Kidney capillary endothelial cell (primary cell): ENCODE data around the gene TMEM86A.

ENCODE experiments used
- DNase-seq: peaks from one replicate; pipeline ENCODE4 v3.0.0-alpha.2; 2018; ENCODE audit warnings: low spot score

Gene TMEM86A

GRCh38 chr11:18700375-18700774, 1.8 kb downstream of the TMEM86A start:
- no peak for DNase-seq

GRCh38 chr11:18700872-18701271, 2.3 kb downstream of the TMEM86A start:
- no peak for DNase-seq

GRCh38 chr11:18701614-18702216, 3.1 kb downstream of the TMEM86A start:
- no peak for DNase-seq

- no peak for DNase-seq
Measured at GRCh38 chr11:18703001-18703763, 4.6 kb downstream of the TMEM86A start.

GRCh38 chr11:18704045-18704645, 5.6 kb downstream of the TMEM86A start:
- DNase-seq = no peak

GRCh38 chr11:18704698-18705097, 6.1 kb downstream of the TMEM86A start:
- no peak for DNase-seq

GRCh38 chr11:18705651-18706281, 7.2 kb downstream of the TMEM86A start:
- DNase-seq = no peak

GRCh38 chr11:18706330-18707243, 8.0 kb downstream of the TMEM86A start:
- DNase-seq = peak; percentile 47

- DNase-seq = no peak
Measured at GRCh38 chr11:18707811-18708340, 9.3 kb downstream of the TMEM86A start.

- no peak for DNase-seq
Measured at GRCh38 chr11:18709414-18709813, 10.8 kb downstream of the TMEM86A start.

- DNase-seq = no peak
Measured at GRCh38 chr11:18710545-18710944, 12.0 kb downstream of the TMEM86A start.

GRCh38 chr11:18713646-18714442, 15.3 kb downstream of the TMEM86A start:
- DNase-seq = no peak

- no peak for DNase-seq
Measured at GRCh38 chr11:18714443-18714780, 15.8 kb downstream of the TMEM86A start.

- no peak for DNase-seq
Measured at GRCh38 chr11:18715476-18715875, 16.9 kb downstream of the TMEM86A start.

- DNase-seq = no peak
Measured at GRCh38 chr11:18720091-18720807, 21.7 kb downstream of the TMEM86A start.

- peak; percentile 49 for DNase-seq
Measured at GRCh38 chr11:18720808-18721560, 22.4 kb downstream of the TMEM86A start.

- peak; percentile 46 for DNase-seq
Measured at GRCh38 chr11:18721561-18722292, 23.1 kb downstream of the TMEM86A start.

GRCh38 chr11:18722293-18722637, 23.7 kb downstream of the TMEM86A start:
- no peak for DNase-seq

GRCh38 chr11:18723991-18724390, 25.4 kb downstream of the TMEM86A start:
- DNase-seq = no peak
